ENCODE measurements around the gene RNF17.

Gene RNF17

GRCh38 chr13:24899601-24900000 lies 135.6 kb downstream of the RNF17 start:
- peak; percentile 80 for DNase-seq (ENCODE audit: low read depth, low spot score)

GRCh38 chr13:24900507-24900906 lies 136.5 kb downstream of the RNF17 start:
- DNase-seq (ENCODE audit: low read depth, low spot score), result no peak

GRCh38 chr13:24905242-24905641 lies 141.3 kb downstream of the RNF17 start:
- no peak for DNase-seq (ENCODE audit: low read depth, low spot score)

- no peak for DNase-seq (ENCODE audit: low read depth, low spot score)
Observed at GRCh38 chr13:24906268-24906667, 142.3 kb downstream of the RNF17 start.

- DNase-seq (ENCODE audit: low read depth, low spot score), result no peak
Observed at GRCh38 chr13:24910502-24911132, 146.6 kb downstream of the RNF17 start.

GRCh38 chr13:24911133-24911908 lies 147.4 kb downstream of the RNF17 start:
- peak; percentile 34 for DNase-seq (ENCODE audit: low read depth, low spot score)

GRCh38 chr13:24916464-24916863 lies 152.5 kb downstream of the RNF17 start:
- no peak for DNase-seq (ENCODE audit: low read depth, low spot score)

- DNase-seq (ENCODE audit: low read depth, low spot score), result no peak
Observed at GRCh38 chr13:24921003-24921402, 157.0 kb downstream of the RNF17 start.

GRCh38 chr13:24921881-24922280 lies 157.9 kb downstream of the RNF17 start:
- no peak for DNase-seq (ENCODE audit: low read depth, low spot score)

- peak; percentile 67 for DNase-seq (ENCODE audit: low read depth, low spot score)
Observed at GRCh38 chr13:24922387-24922744, 158.4 kb downstream of the RNF17 start.

GRCh38 chr13:24922745-24923591 lies 159.0 kb downstream of the RNF17 start:
- peak; percentile 100 for DNase-seq (ENCODE audit: low read depth, low spot score)

- no peak for DNase-seq (ENCODE audit: low read depth, low spot score)
Observed at GRCh38 chr13:24925318-24926231, 161.6 kb downstream of the RNF17 start.

- DNase-seq (ENCODE audit: low read depth, low spot score), result no peak
Observed at GRCh38 chr13:24927810-24928404, 163.9 kb downstream of the RNF17 start.

- no peak for DNase-seq (ENCODE audit: low read depth, low spot score)
Observed at GRCh38 chr13:24929196-24929595, 165.2 kb downstream of the RNF17 start.

Data from astrocyte of the hippocampus (primary cell).